ENCODE measurements around the gene RFC1.

DNA sequence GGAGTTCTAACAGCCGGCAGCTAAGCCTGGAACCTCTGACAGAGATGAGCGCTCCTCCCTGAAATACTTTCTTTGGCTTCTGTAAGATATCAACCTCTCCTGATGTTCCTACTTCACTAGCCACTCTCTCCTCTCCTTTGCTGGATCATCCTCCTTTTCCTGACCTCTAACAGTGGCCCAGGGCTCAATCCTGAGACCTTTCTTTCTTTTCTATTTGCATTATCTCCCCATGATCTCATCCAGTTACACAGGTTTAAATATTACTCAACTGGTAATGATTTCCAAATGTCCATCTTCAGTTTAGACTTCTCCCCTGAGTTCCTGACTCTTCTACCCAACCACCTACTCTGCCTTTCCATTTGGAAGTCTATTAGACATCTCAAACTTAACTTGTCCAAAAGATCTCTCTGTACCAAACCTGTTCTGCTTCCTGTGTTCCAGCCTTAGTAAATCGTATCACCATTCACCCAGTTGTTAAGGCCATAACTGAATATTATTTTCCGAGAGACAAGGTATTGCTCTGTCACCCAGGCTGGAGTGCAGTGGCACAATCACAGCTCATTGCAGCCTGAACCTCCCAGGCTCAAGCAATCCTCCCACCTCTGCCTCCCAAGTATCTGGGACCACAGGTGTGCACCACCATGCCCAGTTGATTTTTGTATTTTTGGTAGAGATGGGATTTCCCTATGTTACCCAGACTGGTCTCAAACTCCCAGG, 41.1 kb downstream of the RFC1 start:
- TF ChIP-seq EZH2 (IDR thresholded peaks at IDR 0.05; ENCODE audit: insufficient read depth, poor library complexity, severe bottlenecking) = no peak
- TF ChIP-seq EZH2phosphoT487 (IDR thresholded peaks at IDR 0.05; ENCODE audit: insufficient read depth, low read depth) = no peak

All from GM23248 (cell line).